ENCODE data around the gene ZNF800.

Gene ZNF800

DNA sequence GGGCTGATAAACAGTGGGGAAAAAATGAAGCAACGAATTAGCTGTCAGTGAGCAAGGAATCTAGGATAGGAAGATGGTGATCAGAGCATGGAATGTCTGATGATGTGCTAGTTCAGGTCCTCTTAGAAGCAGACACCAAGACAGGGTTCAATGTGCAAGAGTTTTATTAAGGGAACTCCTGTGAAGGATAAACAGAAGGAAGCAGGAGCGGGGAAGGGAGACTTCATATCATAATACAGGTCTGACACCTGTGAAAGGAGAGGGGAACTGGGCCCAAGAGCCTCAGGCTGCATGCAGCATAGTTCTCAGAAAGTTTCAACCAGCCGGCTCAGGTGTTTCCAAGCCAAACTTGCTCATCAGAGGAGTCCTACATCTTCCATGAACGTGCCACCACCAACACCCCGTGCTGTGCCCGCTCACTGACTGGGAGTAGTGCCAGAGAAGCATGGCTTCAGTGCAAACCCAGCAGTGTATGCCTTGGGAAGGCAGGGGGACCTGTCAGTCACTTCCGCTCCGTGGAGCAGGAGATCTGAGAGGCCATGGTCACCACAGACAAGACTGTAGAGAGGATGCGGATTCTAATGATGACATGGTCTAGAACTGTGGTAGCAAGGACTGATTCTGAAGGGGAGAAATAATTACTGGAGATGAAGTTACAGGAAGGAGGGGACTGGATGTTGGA lies 45.8 kb downstream of the ZNF800 start:
- no peak for DNase-seq

DNA sequence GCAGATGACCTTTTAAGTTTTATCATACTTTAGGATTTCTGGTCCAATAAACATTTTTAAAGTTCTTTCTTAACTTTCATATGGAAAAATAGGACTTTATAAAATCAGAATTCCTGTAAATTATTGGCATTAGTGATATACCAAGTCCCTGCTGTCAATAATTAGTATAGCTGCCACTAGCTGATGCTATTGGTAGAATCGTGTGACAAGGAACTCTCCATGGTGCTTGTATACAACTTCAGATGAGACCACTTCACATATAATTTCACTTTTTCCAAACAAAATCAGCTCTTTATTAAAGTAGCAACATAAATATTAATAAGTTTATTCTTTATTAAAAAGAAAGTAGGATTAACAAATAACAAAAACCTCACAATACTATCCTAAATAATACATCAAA lies 49.9 kb downstream of the ZNF800 start:
- no peak for DNase-seq

- no peak for DNase-seq
Measured at GRCh38 chr7:127338122-127338521, 54.4 kb downstream of the ZNF800 start.

DNA sequence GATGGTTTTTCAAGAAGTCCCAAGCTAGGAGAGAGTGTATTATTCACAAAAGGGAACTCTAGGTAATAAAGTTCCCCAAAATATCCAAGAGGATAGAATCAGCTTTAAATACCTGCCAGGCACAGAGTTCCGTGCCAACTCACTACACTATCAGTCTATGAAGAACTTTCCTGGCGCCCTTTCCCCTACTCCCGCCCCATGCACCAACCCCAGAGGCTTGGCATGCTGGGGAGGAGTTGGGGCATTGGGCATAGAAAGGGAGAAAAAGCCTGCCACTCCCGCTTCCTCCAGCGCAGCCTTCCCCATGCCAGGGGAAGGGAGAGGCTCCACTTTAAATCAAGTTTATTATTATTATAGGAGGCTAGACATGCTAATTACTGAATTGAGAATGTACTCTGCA lies 54.9 kb downstream of the ZNF800 start:
- DNase-seq = no peak

DNA sequence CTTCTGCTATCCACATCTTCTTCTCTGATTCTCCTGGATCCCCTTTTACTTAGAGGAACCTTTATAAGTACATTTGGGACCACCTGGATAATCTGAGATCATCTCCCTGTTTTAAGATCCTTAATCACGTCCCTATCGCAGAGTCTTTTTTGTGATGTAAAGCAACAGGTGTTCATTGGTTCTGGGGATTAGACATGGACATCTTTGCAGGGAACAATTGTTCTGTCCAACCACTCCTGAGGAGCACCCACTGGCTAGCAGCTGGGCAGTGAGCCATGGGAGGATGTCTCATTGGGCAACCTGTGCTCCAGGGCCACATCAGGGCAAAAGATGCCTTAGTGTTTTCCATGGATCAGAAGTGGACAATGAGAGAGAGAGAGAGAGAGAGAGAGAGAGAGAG lies 56.0 kb downstream of the ZNF800 start:
- DNase-seq = no peak

DNA sequence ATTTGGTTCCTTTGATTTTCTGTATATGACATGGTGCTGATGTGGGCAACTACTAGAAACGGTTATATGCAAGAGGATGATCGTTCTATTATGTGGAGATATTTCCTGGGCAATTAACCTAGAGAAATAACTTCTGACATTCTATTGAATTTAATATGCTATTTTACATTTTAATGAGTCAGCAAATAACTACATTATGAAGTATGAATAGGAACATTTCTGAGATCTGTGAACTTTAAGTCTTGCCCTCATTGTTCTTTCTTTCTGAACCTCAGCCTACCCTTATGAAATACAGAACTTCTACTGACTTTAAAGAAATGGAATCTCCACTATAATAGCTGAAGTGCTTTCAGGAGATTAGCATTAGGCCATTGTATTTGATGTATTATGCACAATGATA lies 59.6 kb downstream of the ZNF800 start:
- no peak for DNase-seq

GRCh38 chr7:127330070-127330469 lies 62.4 kb downstream of the ZNF800 start:
- no peak for DNase-seq

DNA sequence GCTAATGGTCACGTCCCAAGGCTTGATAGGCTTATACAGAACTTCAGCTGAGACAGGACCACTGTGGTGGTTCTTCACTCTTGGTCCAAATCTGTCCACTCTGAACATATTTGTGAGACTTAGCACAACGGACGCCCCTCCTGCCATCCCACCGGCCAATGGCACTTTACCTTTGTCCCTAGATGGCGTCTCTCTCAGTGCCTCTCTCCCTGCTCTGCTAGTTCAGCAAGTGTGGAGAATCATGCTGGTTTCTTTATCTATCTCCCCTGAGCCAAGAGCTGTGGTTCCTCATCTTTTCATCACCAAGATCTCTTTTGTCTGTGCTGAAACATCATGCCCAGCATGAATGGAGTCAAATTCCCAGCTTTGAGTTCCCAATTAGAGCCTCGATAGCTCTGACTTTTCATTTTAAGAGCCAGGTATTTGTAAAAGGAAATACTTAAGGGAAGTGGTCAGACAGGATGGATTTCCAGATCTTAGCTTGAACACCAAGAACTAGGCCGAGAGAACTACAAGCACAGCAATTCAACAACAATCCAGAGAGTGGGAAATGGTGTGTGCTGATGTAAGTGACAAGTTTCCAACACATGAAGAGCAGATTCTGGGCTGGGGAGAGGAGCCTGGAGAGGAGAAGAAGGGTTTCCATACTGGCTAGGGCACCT lies 69.5 kb downstream of the ZNF800 start:
- no peak for DNase-seq

DNA sequence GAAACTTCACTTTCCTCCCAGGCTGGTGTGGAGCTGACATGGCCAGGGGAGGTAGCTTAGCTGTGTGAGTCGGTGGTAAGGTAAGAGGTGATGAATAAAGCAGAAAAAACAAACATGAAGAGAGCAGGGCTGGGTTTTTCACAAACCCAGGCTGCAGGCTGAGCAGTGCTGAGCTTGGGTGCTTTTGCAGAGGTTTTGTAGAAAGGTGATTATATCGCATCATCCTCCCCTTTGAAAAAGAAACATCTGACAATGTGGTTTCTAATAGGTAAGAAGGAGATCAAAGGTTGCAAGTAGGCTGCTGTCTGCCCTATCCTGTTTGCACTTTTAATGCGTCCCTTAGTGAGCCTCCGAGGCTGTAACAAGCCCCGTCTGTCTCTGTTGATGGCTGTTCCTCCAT lies 70.2 kb downstream of the ZNF800 start:
- no peak for DNase-seq

DNA sequence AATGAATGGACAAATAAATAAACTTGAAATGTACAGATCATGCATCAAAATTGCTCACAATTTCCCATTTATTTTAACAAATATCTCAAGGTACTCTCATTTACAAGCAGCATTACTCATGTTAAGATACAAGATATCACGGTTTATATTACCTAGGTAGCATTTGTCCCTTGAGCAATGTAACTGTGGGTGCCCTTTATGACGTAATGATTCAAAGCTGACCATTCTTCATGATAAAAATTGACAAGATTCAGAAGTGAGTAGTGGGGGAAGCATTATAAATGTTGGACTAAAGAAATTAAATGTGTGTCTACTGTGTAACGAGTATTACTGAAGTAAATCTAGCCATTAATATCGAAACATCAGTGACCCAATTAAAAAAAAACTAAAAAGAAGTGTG lies 71.5 kb downstream of the ZNF800 start:
- DNase-seq = no peak

Measured in NCI-H187 (cell line).